HUDEP-2 (cell line): ENCODE data around the gene BHLHA9.

Source experiments
- DNase-seq, 76 experiments: peaks; one replicate each; lab custom pipeline; 2025; ENCODE audit not compliant: unreplicated experiment in 76 of 76; lab: John Stamatoyannopoulos, UW

Gene BHLHA9

GRCh38 chr17:1251866-1252608, 18.2 kb upstream of the BHLHA9 start:
- no peak for DNase-seq

GRCh38 chr17:1255041-1255440, 15.2 kb upstream of the BHLHA9 start:
- DNase-seq: no peak

- no peak for DNase-seq
Observed at GRCh38 chr17:1256699-1257098, 13.5 kb upstream of the BHLHA9 start.

GRCh38 chr17:1260086-1260769, 10.0 kb upstream of the BHLHA9 start:
- DNase-seq: no peak

- no peak for DNase-seq
Observed at GRCh38 chr17:1260770-1261161, 9.5 kb upstream of the BHLHA9 start.

- DNase-seq: no peak
Observed at GRCh38 chr17:1264196-1264595, 6.0 kb upstream of the BHLHA9 start.

- DNase-seq: peak in 64 of 76 experiments; percentile 5 to 80 (median 40)
Observed at GRCh38 chr17:1267471-1267943, 2.7 kb upstream of the BHLHA9 start.

- no peak for DNase-seq
Observed at GRCh38 chr17:1271030-1271423, 783 bp downstream of the BHLHA9 start.

- DNase-seq: no peak
Observed at GRCh38 chr17:1271441-1271840, 1.2 kb downstream of the BHLHA9 start.

GRCh38 chr17:1272701-1273100, 2.5 kb downstream of the BHLHA9 start:
- no peak for DNase-seq

- DNase-seq: no peak
Observed at GRCh38 chr17:1273492-1274244, 3.4 kb downstream of the BHLHA9 start.

- no peak for DNase-seq
Observed at GRCh38 chr17:1274245-1274608, 4.0 kb downstream of the BHLHA9 start.

GRCh38 chr17:1275205-1275961, 5.1 kb downstream of the BHLHA9 start:
- no peak for DNase-seq

GRCh38 chr17:1275962-1276736, 5.9 kb downstream of the BHLHA9 start:
- DNase-seq: peak in 36 of 76 experiments; percentile 5 to 52 (median 28)

- DNase-seq: no peak
Observed at GRCh38 chr17:1280652-1281051, 10.4 kb downstream of the BHLHA9 start.

GRCh38 chr17:1286379-1287106, 16.3 kb downstream of the BHLHA9 start:
- DNase-seq: no peak

GRCh38 chr17:1289695-1290094, 19.5 kb downstream of the BHLHA9 start:
- DNase-seq: no peak

- no peak for DNase-seq
Observed at GRCh38 chr17:1290676-1291075, 20.4 kb downstream of the BHLHA9 start.

GRCh38 chr17:1294157-1294717, 24.0 kb downstream of the BHLHA9 start:
- no peak for DNase-seq
